Measurements from ENCODE around the gene PYCARD.
"Not testable (repeated sequence)": the region's sequence is repeated elsewhere in the genome, so short reads cannot be mapped to it uniquely, and the experiment has no call there.

Gene PYCARD

GRCh38 chr16:31202414-31203375 lies at the start of gene PYCARD:
PYCARD (minus strand) TSS chr16:31202760; CDS start chr16:31202690, 70 bp downstream.
- peak; percentile 78 for DNase-seq (ENCODE audit: low spot score)

DNA sequence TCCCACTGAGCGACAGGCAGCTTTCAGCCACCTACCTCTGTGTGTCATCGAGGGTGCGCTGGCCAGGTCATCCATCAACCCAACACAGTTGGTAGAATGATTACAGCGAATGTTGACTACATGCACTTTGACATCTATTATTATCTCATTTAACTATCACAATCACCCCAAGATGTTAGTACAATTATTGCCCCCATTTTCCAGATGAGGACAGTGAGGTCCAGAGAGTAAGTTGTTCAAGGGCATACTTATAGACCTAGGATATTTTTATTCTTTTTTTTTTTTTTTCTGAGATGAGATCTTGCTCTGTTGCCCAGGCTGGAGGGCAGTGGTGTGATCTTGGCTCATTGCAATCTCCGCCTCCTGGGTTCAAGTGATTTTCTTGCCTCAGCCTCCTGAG lies 48.9 kb upstream of the PYCARD start:
- no peak for DNase-seq (ENCODE audit: low spot score)

DNA sequence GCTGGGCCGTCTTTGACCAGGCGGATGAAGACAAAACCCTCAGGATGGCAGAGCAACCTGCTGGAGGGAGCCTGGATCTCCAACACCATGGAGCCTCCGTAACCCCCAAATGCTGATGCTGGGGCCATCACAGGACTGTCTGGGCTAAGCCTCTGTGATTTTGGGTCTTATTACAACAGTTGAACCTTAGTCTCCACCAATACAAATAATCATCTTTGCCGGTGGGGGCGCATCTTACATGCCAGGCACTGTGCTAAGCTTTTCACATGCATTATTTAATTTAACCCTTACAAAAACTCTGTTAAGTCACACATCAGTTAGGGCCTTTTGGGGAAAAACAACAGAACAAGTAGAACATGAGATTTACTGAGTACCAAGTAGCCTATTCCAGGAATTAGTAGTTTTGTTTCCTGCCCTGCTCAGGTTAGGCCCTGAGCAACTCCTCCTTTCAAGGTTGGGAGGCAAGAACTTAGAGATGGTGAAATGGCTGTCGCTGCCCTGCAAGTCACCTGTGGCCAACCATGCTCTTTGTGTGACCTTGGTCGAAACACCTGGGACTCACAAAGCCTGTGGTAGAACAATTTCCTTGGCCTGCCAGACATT lies 48.3 kb upstream of the PYCARD start:
- no peak for DNase-seq (ENCODE audit: low spot score)

- no peak for DNase-seq (ENCODE audit: low spot score)
These were observed 45.8 kb upstream of the PYCARD start for GRCh38 chr16:31248344-31248743.

DNA sequence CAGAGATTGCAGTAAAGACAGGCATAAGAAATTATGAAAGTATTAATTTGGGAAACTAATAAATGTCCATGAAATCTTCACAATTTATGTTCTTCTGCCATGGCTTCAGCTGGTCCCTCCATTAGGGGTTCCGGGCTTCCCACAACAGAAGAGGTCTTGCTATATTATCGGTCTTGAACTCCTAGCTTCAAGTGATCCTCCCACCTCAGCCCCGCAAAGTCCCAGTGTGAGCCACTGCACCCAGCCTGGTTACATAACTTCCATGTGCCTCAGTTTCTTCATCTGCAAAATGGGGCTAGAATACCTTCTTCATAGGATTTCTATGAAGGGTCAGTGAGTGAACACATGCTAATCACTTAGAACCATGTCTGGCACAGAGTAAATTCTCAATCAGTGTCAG lies 43.7 kb upstream of the PYCARD start:
- no peak for DNase-seq (ENCODE audit: low spot score)

DNA sequence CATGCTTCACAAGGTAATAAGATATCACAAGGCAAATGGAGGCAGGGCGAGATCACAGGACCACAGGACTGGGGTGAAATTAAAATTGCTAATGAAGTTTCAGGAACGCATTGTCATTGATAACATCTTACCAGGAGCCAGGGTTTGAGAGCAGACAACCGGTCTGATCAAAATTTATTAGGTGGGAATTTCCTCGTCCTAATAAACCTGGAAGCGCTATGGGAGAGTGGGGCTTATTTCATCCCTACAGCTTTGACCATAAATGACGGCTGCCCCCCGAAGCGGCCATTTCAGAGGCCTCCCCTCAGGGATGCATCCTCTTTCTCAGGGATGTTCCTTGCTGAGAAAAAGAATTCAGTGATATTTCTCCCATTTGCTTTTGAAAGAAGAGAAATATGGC lies 43.0 kb upstream of the PYCARD start:
- DNase-seq (ENCODE audit: low spot score) = not testable (repeated sequence)

DNA sequence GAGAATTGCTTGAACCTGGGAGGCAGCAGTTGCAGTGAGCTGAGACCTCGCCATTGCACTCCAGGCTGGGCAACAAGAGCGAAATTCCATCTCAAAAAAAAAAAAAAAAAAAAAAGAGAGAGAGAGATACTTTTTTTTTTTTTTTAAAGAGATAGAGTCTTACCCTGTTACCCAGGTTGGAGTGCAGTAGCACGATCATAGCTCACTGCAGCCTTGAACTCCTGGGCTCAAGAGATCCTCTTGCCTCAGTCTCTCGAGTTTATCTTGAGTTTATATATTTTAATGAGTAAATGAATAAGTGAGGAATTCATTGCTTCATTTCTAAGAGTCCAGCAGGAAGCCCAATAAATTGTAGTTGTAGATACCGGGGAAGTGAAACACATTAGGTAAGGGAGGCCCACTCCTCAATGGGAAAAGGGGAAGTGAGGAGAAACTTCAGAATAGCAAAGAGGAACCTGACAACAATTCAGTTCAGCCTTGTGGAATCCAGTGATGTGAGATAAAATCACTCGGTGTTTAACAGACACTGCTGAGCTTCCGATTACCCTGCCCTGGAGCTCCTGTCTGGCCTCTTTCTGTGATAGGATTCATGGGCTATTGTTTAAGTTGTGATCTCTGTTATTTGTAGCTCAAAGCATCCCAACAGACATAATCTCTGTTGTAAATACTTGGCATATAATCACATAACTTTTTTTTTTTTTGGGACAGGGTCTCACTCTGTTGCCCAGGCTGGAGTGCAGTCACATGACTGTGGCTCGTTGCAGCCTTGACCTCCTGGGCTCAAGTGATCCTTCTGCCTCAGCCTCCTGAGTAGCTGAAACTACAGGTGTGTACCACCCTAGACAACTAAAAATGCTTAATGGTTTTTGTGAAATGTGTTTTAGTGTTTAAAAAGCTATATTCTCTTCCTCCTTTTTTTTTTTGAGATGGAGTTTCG lies 41.4 kb upstream of the PYCARD start:
- no peak for DNase-seq (ENCODE audit: low spot score)

DNA sequence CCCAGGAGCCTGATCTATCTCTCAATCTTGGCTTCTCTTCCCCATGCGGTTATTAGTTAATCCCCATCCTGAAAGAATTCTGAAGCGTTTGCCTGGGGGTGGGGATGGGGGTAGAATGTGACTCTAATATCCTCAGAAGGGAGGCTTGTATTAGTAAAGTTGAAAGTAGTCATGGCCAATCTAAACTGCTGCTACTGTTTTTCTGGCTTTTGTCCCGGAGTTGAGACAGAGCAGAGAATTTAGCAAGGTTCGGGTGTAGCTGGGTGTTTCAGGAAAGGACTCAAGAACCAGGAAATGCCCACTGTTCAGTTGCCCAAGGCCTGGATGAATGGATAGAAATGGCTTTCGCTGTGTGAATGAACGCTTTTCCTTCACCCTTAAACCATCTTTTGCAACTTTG lies 39.6 kb upstream of the PYCARD start:
- DNase-seq (ENCODE audit: low spot score) = no peak

- no peak for DNase-seq (ENCODE audit: low spot score)
These were observed 35.5 kb upstream of the PYCARD start for GRCh38 chr16:31238041-31238440.

DNA sequence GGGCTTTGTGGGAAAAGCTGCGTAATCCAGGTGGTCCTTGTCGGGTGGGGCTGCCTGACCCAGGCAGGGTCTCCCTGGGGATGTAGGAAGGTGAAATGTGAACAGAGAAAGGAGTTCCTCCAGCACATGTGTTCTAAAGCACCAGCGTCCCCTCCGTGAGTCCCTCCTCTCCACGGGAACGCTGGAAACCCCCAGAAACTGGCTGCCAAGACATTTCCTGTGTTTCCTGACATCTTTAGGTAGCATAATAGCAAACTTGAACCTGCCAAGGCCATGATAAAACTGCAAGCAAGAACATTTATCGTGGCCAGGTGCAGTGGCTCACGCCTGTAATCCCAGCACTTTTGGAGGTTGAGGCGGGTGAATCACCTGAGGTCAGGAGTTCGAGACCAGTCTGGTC lies 26.9 kb upstream of the PYCARD start:
- DNase-seq (ENCODE audit: low spot score) = no peak

- no peak for DNase-seq (ENCODE audit: low spot score)
These were observed 25.6 kb upstream of the PYCARD start for GRCh38 chr16:31228206-31228605.

- no peak for DNase-seq (ENCODE audit: low spot score)
These were observed 22.6 kb upstream of the PYCARD start for GRCh38 chr16:31225193-31225592.

DNA sequence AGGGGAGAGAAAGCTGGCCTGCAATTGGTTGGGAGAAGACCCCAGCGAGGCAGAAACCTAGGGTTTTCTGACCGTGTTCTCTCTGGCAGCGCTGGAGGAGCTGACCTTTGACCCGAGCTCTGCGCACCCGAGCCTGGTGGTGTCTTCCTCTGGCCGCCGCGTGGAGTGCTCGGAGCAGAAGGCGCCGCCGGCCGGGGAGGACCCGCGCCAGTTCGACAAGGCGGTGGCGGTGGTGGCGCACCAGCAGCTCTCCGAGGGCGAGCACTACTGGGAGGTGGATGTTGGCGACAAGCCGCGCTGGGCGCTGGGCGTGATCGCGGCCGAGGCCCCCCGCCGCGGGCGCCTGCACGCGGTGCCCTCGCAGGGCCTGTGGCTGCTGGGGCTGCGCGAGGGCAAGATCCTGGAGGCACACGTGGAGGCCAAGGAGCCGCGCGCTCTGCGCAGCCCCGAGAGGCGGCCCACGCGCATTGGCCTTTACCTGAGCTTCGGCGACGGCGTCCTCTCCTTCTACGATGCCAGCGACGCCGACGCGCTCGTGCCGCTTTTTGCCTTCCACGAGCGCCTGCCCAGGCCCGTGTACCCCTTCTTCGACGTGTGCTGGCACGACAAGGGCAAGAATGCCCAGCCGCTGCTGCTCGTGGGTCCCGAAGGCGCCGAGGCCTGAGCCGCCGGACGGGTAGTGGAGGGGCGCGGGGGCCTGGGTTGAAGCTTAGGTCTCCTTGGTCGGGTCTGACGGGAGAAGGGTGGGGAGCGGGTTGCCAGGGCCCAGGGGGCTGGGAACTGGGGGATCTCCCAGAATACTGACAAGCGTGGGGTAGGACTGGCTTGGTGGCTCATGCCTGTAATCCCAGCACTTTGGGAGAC lies 21.8 kb upstream of the PYCARD start:
- no peak for DNase-seq (ENCODE audit: low spot score)

DNA sequence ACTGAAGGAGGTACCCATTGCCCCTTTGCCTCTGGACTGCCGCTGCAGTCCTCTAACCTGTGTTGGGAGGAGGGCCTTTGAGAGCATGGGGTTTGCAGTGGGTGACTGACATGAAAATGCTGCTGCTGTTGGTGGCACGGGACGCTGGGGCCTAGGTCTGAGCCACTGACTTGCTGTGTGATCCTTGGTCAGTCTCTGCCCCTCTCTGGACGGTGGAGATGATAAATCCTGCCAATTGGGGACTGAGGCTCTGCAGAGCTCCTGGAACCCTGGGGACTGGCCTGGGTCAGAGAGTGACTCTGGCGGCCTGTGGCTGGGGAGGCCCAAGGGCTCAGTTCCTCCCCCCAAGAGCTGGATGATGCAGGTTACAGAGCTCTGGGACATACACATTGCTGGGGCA lies 20.5 kb upstream of the PYCARD start:
- no peak for DNase-seq (ENCODE audit: low spot score)

DNA sequence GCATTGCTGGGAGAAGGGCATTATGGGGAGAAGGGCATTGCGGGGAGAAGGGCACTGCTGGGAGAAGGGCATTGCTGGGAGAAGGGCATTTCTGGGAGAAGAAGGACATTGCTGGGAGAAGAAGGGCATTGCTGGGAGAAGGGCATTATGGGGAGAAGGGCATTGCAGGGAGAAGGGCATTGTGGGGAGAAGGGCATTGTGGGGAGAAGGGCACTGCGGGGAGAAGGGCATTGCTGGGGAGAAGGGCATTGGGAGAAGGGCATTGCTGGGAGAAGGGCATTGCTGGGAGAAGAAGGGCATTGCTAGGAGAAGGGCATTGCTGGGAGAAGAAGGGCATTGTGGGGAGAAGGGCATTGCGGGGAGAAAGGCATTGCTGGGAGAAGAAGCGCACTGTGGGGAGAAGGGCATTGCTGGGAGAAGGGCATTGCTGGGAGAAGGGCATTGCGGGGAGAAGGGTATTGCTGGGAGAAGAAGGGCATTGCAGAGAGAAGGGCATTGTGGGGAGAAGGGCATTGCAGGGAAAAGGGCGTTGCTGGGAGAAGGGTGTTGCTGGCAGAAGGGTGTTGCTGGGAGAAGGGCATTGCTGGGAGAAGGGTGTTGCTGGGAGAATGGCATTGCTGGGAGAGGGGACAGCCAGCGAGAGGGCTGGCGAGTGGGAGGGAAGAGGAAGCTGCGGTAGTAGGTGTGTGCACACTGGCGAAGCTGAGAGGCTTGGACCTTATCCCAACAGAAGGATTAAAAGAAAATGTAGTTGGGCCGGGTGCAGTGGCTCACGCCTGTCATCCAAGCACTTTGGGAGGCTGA lies 19.0 kb upstream of the PYCARD start:
- DNase-seq (ENCODE audit: low spot score) = no peak

DNA sequence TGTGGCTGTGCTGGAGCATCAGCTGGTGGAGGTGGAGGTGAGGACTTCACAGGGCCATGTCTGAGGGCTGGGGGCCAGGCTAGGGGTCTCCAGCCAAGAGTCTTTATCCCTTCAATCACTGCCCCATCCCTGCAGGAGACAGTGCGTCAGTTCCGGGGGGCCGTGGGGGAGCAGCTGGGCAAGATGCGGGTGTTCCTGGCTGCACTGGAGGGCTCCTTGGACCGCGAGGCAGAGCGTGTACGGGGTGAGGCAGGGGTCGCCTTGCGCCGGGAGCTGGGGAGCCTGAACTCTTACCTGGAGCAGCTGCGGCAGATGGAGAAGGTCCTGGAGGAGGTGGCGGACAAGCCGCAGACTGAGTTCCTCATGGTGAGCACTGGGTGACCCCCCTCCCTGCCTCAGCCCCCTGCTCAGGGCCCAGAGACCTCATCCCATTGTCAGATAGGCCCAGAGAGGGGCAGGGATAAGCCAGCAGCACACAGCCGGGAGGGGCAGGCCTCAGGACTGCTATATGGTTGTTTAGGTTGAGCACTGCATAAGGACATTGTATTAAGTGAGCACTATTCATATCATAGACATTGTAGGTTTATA lies 16.7 kb upstream of the PYCARD start:
- no peak for DNase-seq (ENCODE audit: low spot score)

DNA sequence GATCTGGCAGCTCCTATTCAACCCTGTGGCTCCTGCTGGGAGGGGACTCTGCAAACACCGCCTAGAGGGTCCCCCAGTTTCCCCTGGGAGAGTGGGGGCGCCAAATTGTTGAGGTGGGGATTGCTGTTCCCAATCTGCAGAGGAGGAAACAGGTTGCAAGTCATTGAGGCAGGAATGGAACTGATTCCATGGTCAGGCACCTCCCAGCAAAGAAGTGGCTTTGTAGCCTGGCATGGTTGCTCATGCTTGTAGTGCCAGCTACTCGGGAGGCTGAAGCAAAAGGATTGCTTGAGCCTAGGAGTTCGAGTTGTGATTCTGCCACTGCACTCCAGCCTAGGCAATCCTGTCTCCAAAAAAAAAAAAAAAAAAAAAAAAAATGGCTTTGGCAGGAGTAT lies 14.6 kb upstream of the PYCARD start:
- no peak for DNase-seq (ENCODE audit: low spot score)

- DNase-seq (ENCODE audit: low spot score) = no peak
These were observed 14.0 kb upstream of the PYCARD start, which contains the start of gene PYDC1 for GRCh38 chr16:31216422-31217135. PYDC1 (minus strand) TSS chr16:31217135; CDS start chr16:31217028, 107 bp downstream.

Measured in AG08395 (cell line).